DND-41 (cell line): ENCODE measurements around the gene PRR30.

ENCODE experiments used
- CTCF ChIP-seq: IDR thresholded peaks from 2 replicates; pipeline ENCODE4 v1.5.1; 2012; ENCODE audit warnings: borderline replicate concordance, low read length, moderate library complexity, mild to moderate bottlenecking; ENCODE audit not compliant: poor library complexity, severe bottlenecking; ENCODE audit errors: extremely low read depth
- EZH2 ChIP-seq: IDR thresholded peaks from 3 replicates; pipeline ENCODE4 v1.6.1; 2012; ENCODE audit warnings: borderline replicate concordance, low read depth, mild to moderate bottlenecking, moderate library complexity, low read length, inconsistent platforms; ENCODE audit not compliant: severe bottlenecking

GRCh38 chr2:27147935-27148334, 8.7 kb upstream of the PRR30 start:
- TF ChIP-seq CTCF = no peak
- TF ChIP-seq EZH2 = no peak
